K562 (cell line): ENCODE measurements around the gene ZCWPW1. TPM values are rescaled to one million over a fixed set of nuclear protein-coding genes. Genes with fewer than 3 reads are reported as not detected.
A peak's percentile ranks its signal among the peaks of the same experiment; 100 is the strongest.

Experiments used
- ARID4B ChIP-seq: sonication (generic); formaldehyde crosslinking; IDR thresholded peaks from 2 replicates; pipeline ENCODE4 v1.8.0; 2022; ENCODE audit warnings: mild to moderate bottlenecking, missing genetic modification reagents
- CEBPZ ChIP-seq: fragments of 150-350 bp; IDR thresholded peaks from 2 replicates; pipeline ENCODE4 v1.6.1; 2014; ENCODE audit warnings: low read depth, mild to moderate bottlenecking, low read length, borderline replicate concordance
- CTCFL ChIP-seq: IDR thresholded peaks from 2 replicates; pipeline ENCODE4 v1.6.1; 2011; ENCODE audit warnings: borderline replicate concordance, low read depth, mild to moderate bottlenecking, moderate library complexity, low read length; ENCODE audit not compliant: insufficient read depth, poor library complexity, severe bottlenecking
- DDX20 ChIP-seq: fragments of 450-650 bp; IDR thresholded peaks from 2 replicates; pipeline ENCODE4 v1.6.1; 2016; ENCODE audit warnings: missing genetic modification characterization, low read depth, mild to moderate bottlenecking, missing compliant biosample characterization, moderate library complexity
- FOXJ3 ChIP-seq: sonication (generic); formaldehyde crosslinking; IDR thresholded peaks from 2 replicates; pipeline ENCODE4 v1.4.0; 2020; ENCODE audit warnings: mild to moderate bottlenecking, missing genetic modification reagents
- MCM3 ChIP-seq: fragments of 450-650 bp; IDR thresholded peaks from 2 replicates; pipeline ENCODE4 v1.6.1; 2016
- NR3C1 ChIP-seq: sonication (generic); formaldehyde crosslinking; IDR thresholded peaks from 2 replicates; pipeline ENCODE4 v1.8.1; 2022; ENCODE audit warnings: missing genetic modification reagents
- SFPQ ChIP-seq: fragments of 200-400 bp; formaldehyde crosslinking; IDR thresholded peaks from 2 replicates; pipeline ENCODE4 v1.6.1; 2017; ENCODE audit warnings: mild to moderate bottlenecking, low read depth, low read length, moderate library complexity
- SMAD4 ChIP-seq: fragments of 250-450 bp; sonication (Bioruptor Pico); conservative IDR thresholded peaks from 2 replicates; pipeline ENCODE4 v1.8.0; 2021; ENCODE audit warnings: inconsistent platforms, mild to moderate bottlenecking, moderate library complexity
- SMARCE1 ChIP-seq: fragments of 450-650 bp; IDR thresholded peaks from 2 replicates; pipeline ENCODE4 v1.7.1; 2016; ENCODE audit warnings: mild to moderate bottlenecking
- SOX6 ChIP-seq: fragments of 450-650 bp; IDR thresholded peaks from 2 replicates; pipeline ENCODE4 v1.6.1; 2014; ENCODE audit warnings: mild to moderate bottlenecking
- SPI1 ChIP-seq: IDR thresholded peaks from 2 replicates; pipeline ENCODE4 v1.6.1; 2011; ENCODE audit warnings: low read depth, low read length, control low read depth, borderline replicate concordance
- SRSF3 ChIP-seq: fragments of 200-400 bp; formaldehyde crosslinking; IDR thresholded peaks from 2 replicates; pipeline ENCODE4 v1.6.1; 2016; ENCODE audit warnings: mild to moderate bottlenecking, low read length, moderate library complexity; ENCODE audit not compliant: insufficient read depth
- U2AF1 ChIP-seq: fragments of 200-400 bp; formaldehyde crosslinking; optimal IDR thresholded peaks from 2 replicates; pipeline ENCODE3; 2017; ENCODE audit warnings: mild to moderate bottlenecking, low read depth, low read length, moderate library complexity
- ZNF263 ChIP-seq: sonication (generic); formaldehyde crosslinking; IDR thresholded peaks from 2 replicates; pipeline ENCODE4 v1.8.0; 2022; ENCODE audit warnings: mild to moderate bottlenecking, missing genetic modification reagents, borderline replicate concordance
- ZNF511 ChIP-seq: sonication (generic); formaldehyde crosslinking; IDR thresholded peaks from 2 replicates; pipeline ENCODE4 v1.8.0; 2022; ENCODE audit warnings: mild to moderate bottlenecking, missing genetic modification reagents
- polyA plus RNA-seq, 8 experiments: library from polyadenylated mRNA; depleted of rRNA in 4 of 8; stranded (reverse) in 5 of 8; unstranded in 3 of 8; fragments of >200 nt; fragmentation: Nextera tagmentation in 2 of 8; fragmentation: Illumina TruSeq in 1 of 8; extraction: Ambion mirVana in 2 of 8; extraction: Trizol in 1 of 8; gene quantifications; 2 replicates each; pipeline versions ENCODE4 v1.2.1 to v1.2.3, GENCODE V29; 2011 to 2014; ENCODE audit warnings: inconsistent platforms in 1 of 8, missing spikeins in 1 of 8
- total RNA-seq, 7 experiments: library from RNA; depleted of rRNA in 6 of 7; stranded (reverse); fragments of >200 nt in 6 of 7; fragmentation: Illumina TruSeq in 2 of 7; extraction: Trizol in 2 of 7; gene quantifications; 2 replicates each; pipeline versions ENCODE4 v1.2.1 to v1.2.3, GENCODE V29; 2011 to 2021; ENCODE audit warnings: low replicate concordance in 1 of 7

ZCWPW1 gene
- total and polyA plus RNA-seq, 9 of the 15 experiments (the other 6 are each of a cell fraction or from before 2014, with no cell fraction given) = 0.18 to 1.7 (median 1.2) TPM

GRCh38 chr7:100400656-100401055, 27.8 kb downstream of the ZCWPW1 start (continued):
- TF ChIP-seq SRSF3 = no peak
- TF ChIP-seq CTCFL = peak; percentile 77
- no peak for TF ChIP-seq ARID4B (CRISPR knock-in tag)
- no peak for TF ChIP-seq NR3C1
- no peak for TF ChIP-seq SMAD4
- peak; percentile 88 for TF ChIP-seq ZNF263 (CRISPR knock-in tag)
- 0 out of 2 replicates have a peak, but pooled peaks have one; percentile 25 for TF ChIP-seq SOX6
- no peak for TF ChIP-seq SPI1
- TF ChIP-seq DDX20 (tag) = no peak
- no peak for TF ChIP-seq ZNF511 (CRISPR knock-in tag)
- TF ChIP-seq FOXJ3 = no peak
- TF ChIP-seq U2AF1 = no peak
- TF ChIP-seq MCM3 = no peak
- TF ChIP-seq SFPQ = no peak
- no peak for TF ChIP-seq SMARCE1
- TF ChIP-seq CEBPZ = no peak
